Liver (tissue), 10 donors: ENCODE results near the gene SENP7. TPM values are rescaled to one million over a fixed set of nuclear protein-coding genes. Genes with fewer than 3 reads are reported as not detected.

Source experiments
- DNase-seq: peaks from one replicate; pipeline ENCODE4 v3.0.0-alpha.2; 2017; ENCODE audit warnings: low spot score
- H3K27ac ChIP-seq, 2 donors: one replicate each; pipeline ENCODE4 v1.7.0; 2013; ENCODE audit warnings: inconsistent platforms in 2 of 2, low read length in 2 of 2, control low read depth in 1 of 2, low read depth in 1 of 2, mild to moderate bottlenecking in 1 of 2
- H3K27me3 ChIP-seq, 4 donors: one replicate each; pipeline versions ENCODE4 v1.6.1 to v1.7.0; 2013; ENCODE audit warnings: low read length in 3 of 4, inconsistent platforms in 1 of 4, mild to moderate bottlenecking in 1 of 4, moderate library complexity in 1 of 4; ENCODE audit not compliant: control insufficient read depth in 4 of 4, insufficient read depth in 4 of 4
- H3K36me3 ChIP-seq, 4 donors: one replicate each; pipeline versions ENCODE4 v1.6.1 to v1.7.0; 2013; ENCODE audit warnings: low read length in 3 of 4, mild to moderate bottlenecking in 3 of 4, low read depth in 1 of 4, moderate library complexity in 1 of 4; ENCODE audit not compliant: control insufficient read depth in 4 of 4, insufficient read depth in 3 of 4
- H3K4me1 ChIP-seq, 4 donors: one replicate each; pipeline versions ENCODE4 v1.6.1 to v1.7.0; 2013; ENCODE audit warnings: low read length in 3 of 4, mild to moderate bottlenecking in 3 of 4, moderate library complexity in 1 of 4; ENCODE audit not compliant: control insufficient read depth in 4 of 4, insufficient read depth in 4 of 4
- H3K4me3 ChIP-seq, 3 donors: one replicate each; pipeline versions ENCODE4 v1.6.1 to v1.7.0; 2013; ENCODE audit warnings: low read length in 3 of 3, control low read depth in 1 of 3, low read depth in 1 of 3, mild to moderate bottlenecking in 1 of 3
- H3K9ac ChIP-seq, 2 donors: one replicate each; pipeline ENCODE4 v1.7.0; 2013; ENCODE audit warnings: low read length in 2 of 2, mild to moderate bottlenecking in 2 of 2, moderate library complexity in 2 of 2, control low read depth in 1 of 2, low read depth in 1 of 2
- H3K9me3 ChIP-seq, 4 donors: one replicate each; pipeline versions ENCODE4 v1.6.1 to v1.7.0; 2013; ENCODE audit warnings: low read length in 3 of 4; ENCODE audit not compliant: control insufficient read depth in 4 of 4
- EGR1 ChIP-seq, 2 donors: IDR thresholded peaks; 2 replicates each; pipeline ENCODE4 v1.6.1; 2016 to 2018; ENCODE audit warnings: antibody characterized with exemption in 2 of 2, low read depth in 2 of 2
- FOXA1 ChIP-seq: IDR thresholded peaks from 2 replicates; pipeline ENCODE4 v1.6.1; 2016; ENCODE audit warnings: antibody characterized with exemption
- FOXA2 ChIP-seq: IDR thresholded peaks from 2 replicates; pipeline ENCODE4 v1.6.1; 2016; ENCODE audit warnings: antibody characterized with exemption
- GABPA ChIP-seq, 2 donors: IDR thresholded peaks in 1 of 2; conservative IDR thresholded peaks in 1 of 2; 2 replicates each; pipeline ENCODE4 v1.6.1; 2016; ENCODE audit warnings: antibody characterized with exemption in 2 of 2, mild to moderate bottlenecking in 1 of 2, moderate library complexity in 1 of 2
- HNF4A ChIP-seq, 2 donors: conservative IDR thresholded peaks; 2 replicates each; pipeline ENCODE4 v1.6.1; 2016; ENCODE audit warnings: antibody characterized with exemption in 2 of 2, mild to moderate bottlenecking in 2 of 2
- HNF4G ChIP-seq: IDR thresholded peaks from 2 replicates; pipeline ENCODE4 v1.6.1; 2016; ENCODE audit warnings: antibody characterized with exemption
- JUND ChIP-seq, 2 donors: IDR thresholded peaks; 2 replicates each; pipeline ENCODE4 v1.6.1; 2016; ENCODE audit warnings: antibody characterized with exemption in 2 of 2
- MAX ChIP-seq: IDR thresholded peaks from 2 replicates; pipeline ENCODE4 v1.6.1; 2016; ENCODE audit warnings: antibody characterized with exemption
- NR2F2 ChIP-seq: IDR thresholded peaks from 2 replicates; pipeline ENCODE4 v1.6.1; 2016; ENCODE audit warnings: antibody characterized with exemption
- RAD21 ChIP-seq, 2 donors: IDR thresholded peaks; 2 replicates each; pipeline ENCODE4 v1.6.1; 2016; ENCODE audit warnings: antibody characterized with exemption in 2 of 2, mild to moderate bottlenecking in 2 of 2
- REST ChIP-seq: IDR thresholded peaks from 2 replicates; pipeline ENCODE4 v1.6.1; 2016; ENCODE audit warnings: antibody characterized with exemption, mild to moderate bottlenecking
- RXRA ChIP-seq, 2 donors: IDR thresholded peaks; 2 replicates each; pipeline ENCODE4 v1.6.1; 2017 to 2018; ENCODE audit warnings: antibody characterized with exemption in 2 of 2, mild to moderate bottlenecking in 1 of 2
- SP1 ChIP-seq: IDR thresholded peaks from 2 replicates; pipeline ENCODE4 v1.6.1; 2018; ENCODE audit warnings: antibody characterized with exemption, mild to moderate bottlenecking
- YY1 ChIP-seq: IDR thresholded peaks from 2 replicates; pipeline ENCODE4 v1.6.1; 2016; ENCODE audit warnings: antibody characterized with exemption, mild to moderate bottlenecking
- ZBTB33 ChIP-seq: IDR thresholded peaks from 2 replicates; pipeline ENCODE4 v1.6.1; 2016; ENCODE audit warnings: antibody characterized with exemption
- polyA plus RNA-seq, 2 donors: library from polyadenylated mRNA; stranded (reverse) in 1 of 2; unstranded in 1 of 2; fragments of 200-250 nt in 1 of 2; fragments of >200 nt in 1 of 2; fragmentation: Nextera tagmentation in 1 of 2; extraction: Ambion mirVana in 1 of 2; gene quantifications; one replicate each; pipeline versions ENCODE4 v1.2.1 to v1.2.3, GENCODE V29; 2013 to 2015
- small RNA-seq: library from RNA; depleted of rRNA; stranded (forward); fragments of <200 nt; gene quantifications from one replicate; pipeline ENCODE3, GENCODE V24; 2014
- total RNA-seq, 2 donors: library from RNA; depleted of rRNA; stranded (reverse); fragments of >200 nt; gene quantifications; one replicate each; pipeline ENCODE4 v1.2.3, GENCODE V29; 2014
- TF ChIP-seq, protein P1 (sequence below): fragments of 150-350 bp; IDR thresholded peaks from 2 replicates; pipeline ENCODE4 v1.5.1; 2017; ENCODE audit warnings: improper control_type of control experiment, low read depth, low read length; ENCODE audit not compliant: missing input control
- donor health status: healthy.
- donor health status: healthy.
- donor health status: healthy.
- donor health status: healthy.
- donor health status: healthy.

SENP7 gene
- total and polyA plus RNA-seq, 4 donors = 1.9 to 18.5 (median 6.8) TPM

- Histone ChIP-seq H3K4me3 (no peak overlapping the region), H3K9ac (no peak overlapping the region), H3K4me1 (no peaks in the 10 kb centered on the region), H3K27ac (no peak overlapping the region), H3K36me3 (no peaks in the 10 kb centered on the region), H3K27me3 (no peaks in the 10 kb centered on the region), H3K9me3 (no peaks in the 10 kb centered on the region)
- no peak for DNase-seq
- TF ChIP-seq NR2F2 (no peak), HNF4G (no peak), RXRA (IDR thresholded peaks at IDR 0.05) (no peak), RAD21 (IDR thresholded peaks at IDR 0.05) (no peak), SP1 (no peak), REST (no peak), GABPA (IDR thresholded peaks at IDR 0.05 in 1 of 2, conservative IDR thresholded peaks at IDR 0.05 in 1 of 2) (no peak), YY1 (no peak), JUND (IDR thresholded peaks at IDR 0.05) (no peak), MAX (no peak), FOXA1 (no peak), FOXA2 (no peak), ZBTB33 (no peak), HNF4A (conservative IDR thresholded peaks at IDR 0.05) (no peak)
- TF ChIP-seq, protein P1, sequence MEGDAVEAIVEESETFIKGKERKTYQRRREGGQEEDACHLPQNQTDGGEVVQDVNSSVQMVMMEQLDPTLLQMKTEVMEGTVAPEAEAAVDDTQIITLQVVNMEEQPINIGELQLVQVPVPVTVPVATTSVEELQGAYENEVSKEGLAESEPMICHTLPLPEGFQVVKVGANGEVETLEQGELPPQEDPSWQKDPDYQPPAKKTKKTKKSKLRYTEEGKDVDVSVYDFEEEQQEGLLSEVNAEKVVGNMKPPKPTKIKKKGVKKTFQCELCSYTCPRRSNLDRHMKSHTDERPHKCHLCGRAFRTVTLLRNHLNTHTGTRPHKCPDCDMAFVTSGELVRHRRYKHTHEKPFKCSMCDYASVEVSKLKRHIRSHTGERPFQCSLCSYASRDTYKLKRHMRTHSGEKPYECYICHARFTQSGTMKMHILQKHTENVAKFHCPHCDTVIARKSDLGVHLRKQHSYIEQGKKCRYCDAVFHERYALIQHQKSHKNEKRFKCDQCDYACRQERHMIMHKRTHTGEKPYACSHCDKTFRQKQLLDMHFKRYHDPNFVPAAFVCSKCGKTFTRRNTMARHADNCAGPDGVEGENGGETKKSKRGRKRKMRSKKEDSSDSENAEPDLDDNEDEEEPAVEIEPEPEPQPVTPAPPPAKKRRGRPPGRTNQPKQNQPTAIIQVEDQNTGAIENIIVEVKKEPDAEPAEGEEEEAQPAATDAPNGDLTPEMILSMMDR = no peak
Measured at GRCh38 chr3:101279162-101279561, 233.8 kb downstream of the SENP7 start.

DNA sequence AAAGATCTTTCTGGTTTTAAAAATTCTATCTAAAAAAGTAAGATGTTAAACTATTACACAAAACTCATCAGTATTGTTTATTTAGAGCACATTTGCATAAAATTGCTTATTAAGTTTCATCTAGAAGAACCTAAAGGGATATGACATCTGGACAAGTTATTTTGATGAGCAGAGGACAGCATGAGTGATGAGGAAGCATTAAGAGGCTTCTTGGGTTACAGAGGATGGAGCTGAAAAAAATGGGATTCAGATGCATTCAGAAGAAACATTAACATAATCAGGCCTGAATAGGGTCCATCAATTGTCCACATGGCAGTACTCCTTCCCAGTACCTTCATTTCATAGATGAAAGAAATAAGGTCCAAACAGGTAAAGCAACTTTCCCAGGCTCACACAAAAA, 234.3 kb downstream of the SENP7 start:
- Histone ChIP-seq H3K4me3 (no peak overlapping the region), H3K27me3 (no peaks in the 10 kb centered on the region), H3K4me1 (no peaks in the 10 kb centered on the region), H3K9ac (no peak overlapping the region), H3K36me3 (no peaks in the 10 kb centered on the region), H3K9me3 (no peaks in the 10 kb centered on the region), H3K27ac (no peak overlapping the region)
- no peak for TF ChIP-seq HNF4A (conservative IDR thresholded peaks at IDR 0.05)
- TF ChIP-seq EGR1 (IDR thresholded peaks at IDR 0.05; ENCODE audit: low read depth in 2 of 2) = no peak
- TF ChIP-seq RXRA (IDR thresholded peaks at IDR 0.05) = no peak
- TF ChIP-seq SP1 = no peak
- no peak for TF ChIP-seq FOXA2
- no peak for DNase-seq

Small RNA genes within 50 kb of the gene (small RNA-seq; reads per million reads assigned to genes)
- not detected for gene RF00019

Other genes with a start within 250 kb of the SENP7 start
- under 1 TPM; 0.25 to 0.37 TPM for gene IMPG2, start 192.6 kb downstream of the SENP7 start, total RNA-seq
- gene IMPG2, start 192.6 kb downstream of the SENP7 start, polyA plus RNA-seq = under 1 TPM in 1 of 2 donors, not detected in 1; 0.01 TPM
- gene TRMT10C, start 48.7 kb upstream of the SENP7 start, total RNA-seq = 10 to 100 TPM; 12.6 to 18.1 TPM
- 10 to 100 TPM; 14.9 to 30.3 TPM for gene TRMT10C, start 48.7 kb upstream of the SENP7 start, polyA plus RNA-seq
- gene PCNP, start 61.0 kb upstream of the SENP7 start, total RNA-seq = 10 to 100 TPM; 34.2 to 59.3 TPM
- gene PCNP, start 61.0 kb upstream of the SENP7 start, polyA plus RNA-seq = 10 to 100 TPM; 28.2 to 34.7 TPM
- 10 to 100 TPM; 14.6 to 18.7 TPM for gene ZBTB11, start 163.9 kb upstream of the SENP7 start, total RNA-seq
- gene ZBTB11, start 163.9 kb upstream of the SENP7 start, polyA plus RNA-seq = 1 to 10 TPM; 3.8 to 3.9 TPM
- 100 to 1,000 TPM; 345 to 761 TPM for gene RPL24, start 173.5 kb upstream of the SENP7 start, total RNA-seq
- 100 to 1,000 TPM; 216 to 499 TPM for gene RPL24, start 173.5 kb upstream of the SENP7 start, polyA plus RNA-seq
- gene CEP97, start 211.4 kb upstream of the SENP7 start, total RNA-seq = 1 to 10 TPM; 3.3 to 8.3 TPM
- under 1 TPM; 0.57 to 0.78 TPM for gene CEP97, start 211.4 kb upstream of the SENP7 start, polyA plus RNA-seq